AG04450 (cell line): ENCODE results near the gene SLC48A1. TPM values are rescaled to one million over a fixed set of nuclear protein-coding genes. Genes with fewer than 3 reads are reported as not detected.
"Not testable (repeated sequence)": the region's sequence is repeated elsewhere in the genome, so short reads cannot be mapped to it uniquely, and the experiment has no call there.

Experiments used
- CTCF ChIA-PET: fragments of 300-600, 350-600 bp; formaldehyde crosslinking; extraction: SDS; loops from one replicate; lab custom pipeline; 2022; ENCODE audit warnings: antibody characterized with exemption, inconsistent platforms; lab: Charles Lee
- POLR2A ChIA-PET: fragments of 350-600 bp; formaldehyde crosslinking; extraction: SDS; loops from one replicate; lab custom pipeline; 2021; ENCODE audit warnings: antibody characterized with exemption, inconsistent platforms; lab: Yijun Ruan, JAX
- DNase-seq: peaks from one replicate; pipeline ENCODE4 v3.0.0-alpha.2; 2011; ENCODE audit warnings: low read depth, low spot score
- H3K27ac ChIP-seq: one replicate; pipeline ENCODE4 v1.5.1; 2012; ENCODE audit warnings: low read depth, low read length, control low read depth
- H3K27me3 ChIP-seq: one replicate; pipeline ENCODE4 v1.6.0; 2012; ENCODE audit warnings: low read length; ENCODE audit not compliant: control insufficient read depth, insufficient read depth
- H3K4me3 ChIP-seq: 2 replicates; pipeline ENCODE4 v1.5.1; 2011; ENCODE audit warnings: mild to moderate bottlenecking, low read depth, low read length, control low read depth
- H3K9me3 ChIP-seq: 2 replicates; pipeline ENCODE4 v1.5.1; 2012; ENCODE audit warnings: low read length; ENCODE audit not compliant: control insufficient read depth, insufficient read depth
- polyA plus RNA-seq: library from polyadenylated mRNA; depleted of rRNA; stranded (reverse); fragments of >200 nt; gene quantifications from 2 replicates; pipeline ENCODE4 v1.2.3, GENCODE V29; 2011
- TF ChIP-seq, protein P1 (sequence below): IDR thresholded peaks from 2 replicates; pipeline ENCODE4 v1.5.1; 2011; ENCODE audit warnings: low read depth, low read length, control low read depth, inconsistent platforms

Gene SLC48A1
- polyA plus RNA-seq, 1 experiment: 7.8 TPM

DNA sequence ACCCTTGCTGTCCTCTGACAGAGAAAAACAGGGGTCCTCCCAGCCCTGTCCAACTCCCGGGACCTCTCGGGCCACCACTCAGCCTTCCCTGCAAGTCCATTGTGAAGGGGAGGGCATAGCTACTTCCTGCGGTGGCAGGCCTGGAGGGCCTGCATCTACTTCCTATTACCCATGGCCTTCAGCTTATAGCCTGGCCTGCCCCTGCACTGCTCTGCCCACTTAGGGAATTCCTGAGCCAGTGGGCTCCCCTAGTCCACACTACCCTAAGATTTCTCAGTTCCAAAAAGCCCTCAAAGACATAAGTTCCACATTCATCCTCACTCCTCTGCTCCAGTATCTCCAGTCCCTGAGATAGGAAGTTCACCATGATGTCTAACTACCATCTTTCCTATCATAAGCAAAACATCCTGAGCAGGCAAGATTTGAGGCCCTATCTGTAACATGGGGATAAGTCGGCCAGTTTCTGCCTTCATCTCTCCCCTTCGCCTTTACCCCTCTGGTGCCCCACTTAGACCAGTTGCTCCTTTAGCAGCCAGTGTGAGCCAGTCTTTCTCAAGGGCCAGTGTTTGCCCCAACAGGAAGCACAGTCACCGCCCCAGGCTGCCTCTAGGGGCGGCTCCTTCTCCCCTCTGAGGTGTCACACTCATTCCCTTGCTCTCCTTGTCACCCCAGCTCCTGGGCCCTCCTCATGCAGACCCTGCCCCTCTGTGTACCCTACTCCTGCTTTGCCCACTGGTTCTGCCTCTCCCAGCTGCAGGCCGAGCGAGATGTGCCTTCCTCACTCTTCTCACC is 35.7 kb downstream of the SLC48A1 start:
- Histone ChIP-seq H3K27me3 (no peaks in the 10 kb centered on the region), H3K27ac (peak overlapping the region; percentile 68), H3K9me3 (no peaks in the 10 kb centered on the region), H3K4me3 (no peak overlapping the region)
- DNase-seq: no peak
- ChIA-PET CTCF (interaction anchor here (0.9 to 3.3 kb wide), 7 partner anchors 9 to 65 kb away, joined by 3 to 19 read pairs (median 3); partner anchors contain the start of gene SLC48A1), POLR2A (interaction anchor here (1.4 kb wide), 1 partner anchor 8 kb away, joined by 6 read pairs; no protein-coding TSS in a partner anchor)
- TF ChIP-seq, protein P1, sequence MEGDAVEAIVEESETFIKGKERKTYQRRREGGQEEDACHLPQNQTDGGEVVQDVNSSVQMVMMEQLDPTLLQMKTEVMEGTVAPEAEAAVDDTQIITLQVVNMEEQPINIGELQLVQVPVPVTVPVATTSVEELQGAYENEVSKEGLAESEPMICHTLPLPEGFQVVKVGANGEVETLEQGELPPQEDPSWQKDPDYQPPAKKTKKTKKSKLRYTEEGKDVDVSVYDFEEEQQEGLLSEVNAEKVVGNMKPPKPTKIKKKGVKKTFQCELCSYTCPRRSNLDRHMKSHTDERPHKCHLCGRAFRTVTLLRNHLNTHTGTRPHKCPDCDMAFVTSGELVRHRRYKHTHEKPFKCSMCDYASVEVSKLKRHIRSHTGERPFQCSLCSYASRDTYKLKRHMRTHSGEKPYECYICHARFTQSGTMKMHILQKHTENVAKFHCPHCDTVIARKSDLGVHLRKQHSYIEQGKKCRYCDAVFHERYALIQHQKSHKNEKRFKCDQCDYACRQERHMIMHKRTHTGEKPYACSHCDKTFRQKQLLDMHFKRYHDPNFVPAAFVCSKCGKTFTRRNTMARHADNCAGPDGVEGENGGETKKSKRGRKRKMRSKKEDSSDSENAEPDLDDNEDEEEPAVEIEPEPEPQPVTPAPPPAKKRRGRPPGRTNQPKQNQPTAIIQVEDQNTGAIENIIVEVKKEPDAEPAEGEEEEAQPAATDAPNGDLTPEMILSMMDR: no peak

GRCh38 chr12:47809518-47809917 is 36.5 kb downstream of the SLC48A1 start:
- ChIA-PET POLR2A (interaction anchor here (0.9 kb wide), 1 partner anchor 11 kb away, joined by 11 read pairs; no protein-coding TSS in a partner anchor), CTCF (interaction anchor here (1.3 to 2.3 kb wide), 2 partner anchors 8 to 29 kb away, joined by 9 to 12 read pairs; no protein-coding TSS in a partner anchor)
- H3K27ac ChIP-seq: not testable (repeated sequence)

DNA sequence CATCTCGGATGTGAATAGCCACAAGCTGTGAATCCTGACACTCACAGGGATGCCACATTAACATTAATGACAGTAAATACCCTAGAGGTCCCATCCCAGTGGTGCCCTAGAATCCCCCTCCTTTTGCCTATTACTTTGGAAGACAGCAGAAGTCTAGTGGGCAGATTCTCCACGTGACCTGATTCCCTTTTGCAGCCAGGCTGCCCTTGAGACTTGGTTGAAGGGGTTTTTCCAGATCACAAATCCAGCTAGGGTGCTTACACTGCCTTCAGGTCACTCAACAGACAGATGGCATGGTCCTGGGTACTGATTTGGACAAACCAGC is 38.0 kb downstream of the SLC48A1 start:
- no peaks in the 10 kb centered on the region for H3K27me3 ChIP-seq
- peak overlapping the region; percentile 58 for H3K27ac ChIP-seq
- TF ChIP-seq, protein P1: no peak
- H3K4me3 ChIP-seq: no peak overlapping the region
- DNase-seq: no peak
- no peaks in the 10 kb centered on the region for H3K9me3 ChIP-seq
- ChIA-PET POLR2A (interaction anchor here (0.8 kb wide), 1 partner anchor 10 kb away, joined by 3 read pairs; no protein-coding TSS in a partner anchor), CTCF (interaction anchor here (1.1 to 1.3 kb wide), 2 partner anchors 27 to 96 kb away, joined by 4 to 12 read pairs; no protein-coding TSS in a partner anchor)

More at GRCh38 chr12:47809518-47809917, 36.5 kb downstream of the SLC48A1 start:
- not testable (repeated sequence) for H3K27me3 ChIP-seq, H3K4me3 ChIP-seq, DNase-seq, H3K9me3 ChIP-seq

DNA sequence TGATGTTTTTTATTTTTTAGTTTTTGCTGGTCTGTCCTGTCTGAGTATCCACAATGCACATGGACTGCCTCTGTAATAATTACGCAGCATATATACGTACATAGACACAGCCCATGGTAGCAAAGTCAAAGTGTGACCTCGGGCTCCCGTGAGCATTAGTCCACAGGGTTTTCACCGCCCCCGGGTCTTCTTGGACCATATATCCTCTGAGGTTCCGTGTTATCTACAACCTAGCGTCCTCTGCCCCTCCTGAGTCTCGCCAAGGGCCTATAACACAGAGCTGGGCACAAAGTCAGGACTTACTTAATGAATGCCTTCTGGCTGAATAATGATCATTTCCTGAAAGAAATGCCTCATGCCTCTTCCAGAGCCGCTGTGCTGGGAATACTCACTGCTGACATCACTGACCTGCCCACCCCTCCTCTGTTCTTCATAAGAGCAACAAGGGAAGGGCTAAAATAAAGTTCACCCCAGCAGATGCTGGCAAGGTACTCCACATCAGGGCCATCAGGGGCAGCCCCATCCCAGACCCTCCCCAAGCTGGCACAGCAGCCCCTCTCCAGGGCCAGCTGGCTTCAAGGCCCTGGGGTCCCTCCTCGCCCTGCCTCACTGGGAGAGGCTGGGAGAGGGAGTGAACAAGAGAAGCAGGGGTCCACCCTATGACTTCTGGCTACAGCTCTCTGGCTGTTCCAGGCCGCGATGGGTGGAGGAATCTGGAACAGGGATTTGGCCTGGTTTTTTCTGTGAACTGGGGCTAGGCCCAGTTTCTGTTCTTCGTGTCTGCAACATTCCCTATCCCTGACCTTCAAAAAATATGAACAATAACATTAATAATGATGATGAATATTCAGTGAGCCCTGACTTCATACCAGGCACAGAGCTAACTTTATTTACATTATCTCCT is 38.8 kb downstream of the SLC48A1 start:
- TF ChIP-seq, protein P1: no peak
- Histone ChIP-seq H3K27ac (peak overlapping the region; percentile 94), H3K27me3 (no peaks in the 10 kb centered on the region), H3K4me3 (no peak overlapping the region; the same call in 1 of the 2 replicates), H3K9me3 (no peaks in the 10 kb centered on the region)
- POLR2A ChIA-PET: interaction anchor here (0.8 to 2.0 kb wide), 3 partner anchors 9 to 24 kb away, joined by 3 to 4 read pairs (median 4); no protein-coding TSS in a partner anchor
- DNase-seq: no peak
- CTCF ChIA-PET: interaction anchor here (1.4 to 1.5 kb wide), 2 partner anchors 13 to 25 kb away, joined by 3 to 6 read pairs; no protein-coding TSS in a partner anchor
